Body of pancreas (tissue), 4 donors: ENCODE data around the gene C9orf43. TPM values are rescaled to one million over a fixed set of nuclear protein-coding genes. Genes with fewer than 3 reads are reported as not detected.

Experiments
- ATAC-seq: fragments of 150-250 bp; one replicate; pipeline ENCODE4 v1.9.1; 2016
- DNase-seq, 4 donors: peaks; one replicate each; pipeline ENCODE4 v3.0.0-alpha.2; 2019
- H3K27ac ChIP-seq, 4 donors: fragments of 200-600 bp; sonication (generic); 1 replicate in 3 of 4; 2 replicates in 1 of 4; pipeline versions ENCODE4 v1.5.1 to v1.6.1; 2016 to 2019; ENCODE audit warnings: mild to moderate bottlenecking in 1 of 4, mixed read lengths in 1 of 4, moderate library complexity in 1 of 4
- H3K27me3 ChIP-seq, 2 donors: fragments of 200-600 bp; sonication (generic); one replicate each; pipeline ENCODE4 v1.6.0; 2016; ENCODE audit warnings: mild to moderate bottlenecking in 1 of 2
- H3K36me3 ChIP-seq, 2 donors: fragments of 200-600 bp; sonication (generic); replicated peaks in 1 of 2; 2 replicates each; pipeline ENCODE4 v1.5.1; 2016; ENCODE audit warnings: low read depth in 2 of 2; ENCODE audit not compliant: insufficient read depth in 1 of 2
- H3K4me1 ChIP-seq: fragments of 200-600 bp; sonication (generic); one replicate; pipeline ENCODE4 v1.6.0; 2016
- H3K4me3 ChIP-seq, 2 donors: fragments of 200-600 bp; sonication (generic); 1 replicate in 1 of 2; 2 replicates in 1 of 2; pipeline ENCODE4 v1.5.1; 2016 to 2019
- H3K9me3 ChIP-seq, 3 donors: fragments of 200-600 bp; sonication (generic); 1 replicate in 2 of 3; 2 replicates in 1 of 3; pipeline ENCODE4 v1.5.1; 2016
- CTCF ChIP-seq, 7 experiments: fragments of 450-650 bp in 4 of 7; fragments of 200-600 bp in 3 of 7; sonication (generic) in 3 of 7; IDR thresholded peaks; one replicate each; pipeline ENCODE4 v1.5.1; 2016 to 2019; ENCODE audit warnings: antibody characterized with exemption in 7 of 7
- POLR2A ChIP-seq, 3 donors: fragments of 450-650 bp; IDR thresholded peaks; one replicate each; pipeline ENCODE4 v1.6.1; 2016; ENCODE audit warnings: antibody characterized with exemption in 3 of 3, mild to moderate bottlenecking in 2 of 3
- WGBS, 2 donors: methylation state at CpG; one replicate each; pipeline ENCODE4 v1.1.5; 2017; 5-methylcytosine and 5-hydroxymethylcytosine counted together
- intact Hi-C: fragments of 100-400 bp; cut with DNase I; formaldehyde crosslinking; loops from one replicate; pipeline ENCODE4 v1.15.1; 2023
- total RNA-seq, 2 donors: library from RNA; depleted of rRNA; stranded (reverse); fragments of >200 nt; gene quantifications; one replicate each; pipeline ENCODE4 v1.1.0, GENCODE V29; 2016

C9orf43 gene
- total RNA-seq, 2 donors from 2014 or later, result 1.6 TPM; not detected in 1

- peak overlapping the region; percentile 37 to 86 (median 74) for H3K27ac ChIP-seq
- H3K9me3 ChIP-seq, result no peaks in the 10 kb centered on the region
- peaks cover 23% of the 10 kb centered on the region for H3K4me1 ChIP-seq
- H3K27me3 ChIP-seq, result no peaks in the 10 kb centered on the region
- WGBS, 2 donors, result 25 to 31% methylated on average over 5 of the region's 5 CpGs
- DNase-seq (peak; percentile 58 to 73 (median 70)), ATAC-seq (peak; percentile 94)
- H3K4me3 ChIP-seq, result no peak overlapping the region
- intact Hi-C loops, result no loop called here
- H3K36me3 ChIP-seq, result no peaks in the 10 kb centered on the region
- TF ChIP-seq POLR2A (IDR thresholded peaks at IDR 0.05), result no peak
- no peak for TF ChIP-seq CTCF (IDR thresholded peaks at IDR 0.05)
Measured at GRCh38 chr9:113454914-113455761, 44.6 kb downstream of the C9orf43 start.

- 96 to 98% methylated on average over 2 of the region's 2 CpGs for WGBS, 2 donors
- no peak for TF ChIP-seq CTCF (IDR thresholded peaks at IDR 0.05)
- no peak for TF ChIP-seq POLR2A (IDR thresholded peaks at IDR 0.05)
- Histone ChIP-seq H3K36me3 (no peaks in the 10 kb centered on the region), H3K4me1 (peaks cover 23% of the 10 kb centered on the region), H3K27ac (peak overlapping the region in 3 of 4 donors; percentile 69 to 86 (median 80)), H3K27me3 (no peaks in the 10 kb centered on the region), H3K9me3 (no peaks in the 10 kb centered on the region), H3K4me3 (no peak overlapping the region)
- DNase-seq (no peak), ATAC-seq (no peak)
- intact Hi-C loops, result no loop called here
Measured at GRCh38 chr9:113456235-113456634, 45.7 kb downstream of the C9orf43 start.

- TF ChIP-seq CTCF (IDR thresholded peaks at IDR 0.05) (no peak), POLR2A (IDR thresholded peaks at IDR 0.05) (no peak)
- Histone ChIP-seq H3K9me3 (no peaks in the 10 kb centered on the region), H3K4me3 (no peak overlapping the region), H3K27me3 (no peaks in the 10 kb centered on the region), H3K27ac (no peak overlapping the region), H3K4me1 (peaks cover 32% of the 10 kb centered on the region), H3K36me3 (no peaks in the 10 kb centered on the region)
- intact Hi-C loops, result no loop called here
- DNase-seq (no peak), ATAC-seq (no peak)
- 97 to 100% methylated on average over 3 of the region's 3 CpGs for WGBS, 2 donors
Measured at GRCh38 chr9:113461285-113461684, 50.7 kb downstream of the C9orf43 start.

GRCh38 chr9:113461943-113462342 is 51.4 kb downstream of the C9orf43 start:
- Histone ChIP-seq H3K4me1 (peaks cover 31% of the 10 kb centered on the region), H3K4me3 (no peak overlapping the region), H3K36me3 (no peaks in the 10 kb centered on the region), H3K27me3 (no peaks in the 10 kb centered on the region), H3K9me3 (no peaks in the 10 kb centered on the region), H3K27ac (no peak overlapping the region)
- WGBS, 2 donors, result 92 to 98% methylated on average over 2 to 4 of the region's 4 CpGs
- no peak for DNase-seq
- intact Hi-C loops, result no loop called here
- TF ChIP-seq POLR2A (IDR thresholded peaks at IDR 0.05) (no peak), CTCF (IDR thresholded peaks at IDR 0.05) (no peak)
- no peak for ATAC-seq
